GM21723 (cell line): ENCODE data around the gene EMILIN2.

ENCODE experiments used
- ATAC-seq: cut with Tn5 transposase; IDR thresholded peaks from one replicate; pipeline ENCODE4 v1.9.1; 2021; ENCODE audit warnings: mild to moderate bottlenecking, moderate library complexity; ENCODE audit not compliant: unreplicated experiment

EMILIN2 gene

GRCh38 chr18:2897448-2898185 lies 50.8 kb downstream of the EMILIN2 start:
- no peak for ATAC-seq

- ATAC-seq: no peak
Observed at GRCh38 chr18:2898186-2898640, 51.4 kb downstream of the EMILIN2 start.

GRCh38 chr18:2900684-2901422 lies 54.0 kb downstream of the EMILIN2 start:
- ATAC-seq: no peak

GRCh38 chr18:2901423-2901985 lies 54.7 kb downstream of the EMILIN2 start:
- no peak for ATAC-seq

- no peak for ATAC-seq
Observed at GRCh38 chr18:2902327-2902726, 55.5 kb downstream of the EMILIN2 start.

GRCh38 chr18:2903006-2903405 lies 56.2 kb downstream of the EMILIN2 start:
- no peak for ATAC-seq

GRCh38 chr18:2905854-2906703 lies 59.3 kb downstream of the EMILIN2 start:
- peak; percentile 43 for ATAC-seq

- ATAC-seq: peak; percentile 64
Observed at GRCh38 chr18:2906704-2907549, 60.1 kb downstream of the EMILIN2 start.

- ATAC-seq: peak; percentile 28
Observed at GRCh38 chr18:2907550-2908135, 60.8 kb downstream of the EMILIN2 start.

- no peak for ATAC-seq
Observed at GRCh38 chr18:2908166-2908945, 61.5 kb downstream of the EMILIN2 start.

- ATAC-seq: no peak
Observed at GRCh38 chr18:2908946-2909335, 62.1 kb downstream of the EMILIN2 start.

- ATAC-seq: no peak
Observed at GRCh38 chr18:2909431-2910140, 62.8 kb downstream of the EMILIN2 start.

GRCh38 chr18:2910261-2910660 lies 63.5 kb downstream of the EMILIN2 start:
- no peak for ATAC-seq

- ATAC-seq: no peak
Observed at GRCh38 chr18:2910751-2911425, 64.1 kb downstream of the EMILIN2 start.

- ATAC-seq: no peak
Observed at GRCh38 chr18:2911533-2911932, 64.7 kb downstream of the EMILIN2 start.

- no peak for ATAC-seq
Observed at GRCh38 chr18:2912357-2913299, 65.8 kb downstream of the EMILIN2 start.
